Measurements from ENCODE around the gene LHPP. TPM values are rescaled to one million over a fixed set of nuclear protein-coding genes. Genes with fewer than 3 reads are reported as not detected.

Gene LHPP
- total RNA-seq, 1 donor from 2014 or later: 12.1 TPM

GRCh38 chr10:124619802-124620490 is 158.3 kb downstream of the LHPP start:
- no peak for TF ChIP-seq CTCF (conservative IDR thresholded peaks at IDR 0.05; ENCODE audit: low read depth, low read length)
- no peak overlapping the region for H3K4me3 ChIP-seq (ENCODE audit: low read depth, low read length)
- no peak for DNase-seq (ENCODE audit: low read depth)

- H3K4me3 ChIP-seq (ENCODE audit: low read depth, low read length): no peak overlapping the region
- DNase-seq (ENCODE audit: low read depth): no peak
- TF ChIP-seq CTCF (conservative IDR thresholded peaks at IDR 0.05; ENCODE audit: low read depth, low read length): no peak
Measured at GRCh38 chr10:124621637-124622036, 160.0 kb downstream of the LHPP start.

- TF ChIP-seq CTCF (conservative IDR thresholded peaks at IDR 0.05; ENCODE audit: low read depth, low read length): no peak
- no peak for DNase-seq (ENCODE audit: low read depth)
- no peak overlapping the region for H3K4me3 ChIP-seq (ENCODE audit: low read depth, low read length)
Measured at GRCh38 chr10:124622158-124622557, 160.5 kb downstream of the LHPP start.

- no peak for TF ChIP-seq CTCF (conservative IDR thresholded peaks at IDR 0.05; ENCODE audit: low read depth, low read length)
- H3K4me3 ChIP-seq (ENCODE audit: low read depth, low read length): no peak overlapping the region
- no peak for DNase-seq (ENCODE audit: low read depth)
Measured at GRCh38 chr10:124622866-124623536, 161.4 kb downstream of the LHPP start.

- H3K4me3 ChIP-seq (ENCODE audit: low read depth, low read length): no peak overlapping the region
- no peak for TF ChIP-seq CTCF (conservative IDR thresholded peaks at IDR 0.05; ENCODE audit: low read depth, low read length)
- DNase-seq (ENCODE audit: low read depth): no peak
Measured at GRCh38 chr10:124624006-124624405, 162.4 kb downstream of the LHPP start.

- no peak overlapping the region for H3K4me3 ChIP-seq (ENCODE audit: low read depth, low read length)
- no peak for DNase-seq (ENCODE audit: low read depth)
- TF ChIP-seq CTCF (conservative IDR thresholded peaks at IDR 0.05; ENCODE audit: low read depth, low read length): no peak
Measured at GRCh38 chr10:124624466-124624865, 162.8 kb downstream of the LHPP start.

GRCh38 chr10:124624895-124625294 is 163.3 kb downstream of the LHPP start:
- no peak for TF ChIP-seq CTCF (conservative IDR thresholded peaks at IDR 0.05; ENCODE audit: low read depth, low read length)
- no peak overlapping the region for H3K4me3 ChIP-seq (ENCODE audit: low read depth, low read length)
- no peak for DNase-seq (ENCODE audit: low read depth)
